Bronchial epithelial cell (primary cell): Measurements from ENCODE around the gene TGFB3. TPM values are rescaled to one million over a fixed set of nuclear protein-coding genes. Genes with fewer than 3 reads are reported as not detected.

Source experiments
- DNase-seq: peaks from one replicate; pipeline ENCODE4 v3.0.0-alpha.2; 2010; ENCODE audit warnings: low read depth
- FAIRE-seq: peaks from 2 replicates; lab custom pipeline; 2011; peaks lifted over from hg19 to GRCh38; lab: Jason Lieb, UNC
- H3K27me3 ChIP-seq: 2 replicates; pipeline ENCODE4 v1.5.1; 2011; ENCODE audit warnings: low read length; ENCODE audit not compliant: control insufficient read depth, insufficient read depth
- H3K36me3 ChIP-seq: 2 replicates; pipeline ENCODE4 v1.5.1; 2011; ENCODE audit warnings: low read length; ENCODE audit not compliant: control insufficient read depth, insufficient read depth
- H3K4me3 ChIP-seq: 2 replicates; pipeline ENCODE4 v1.5.1; 2011; ENCODE audit warnings: mild to moderate bottlenecking, low read depth, low read length, control low read depth
- CTCF ChIP-seq: IDR thresholded peaks from 2 replicates; pipeline ENCODE4 v1.5.1; 2011; ENCODE audit warnings: mild to moderate bottlenecking, moderate library complexity, low read length, control low read depth, inconsistent platforms; ENCODE audit not compliant: insufficient read depth, severe bottlenecking
- total RNA-seq: library from RNA; depleted of rRNA; stranded (reverse); fragments of >200 nt; gene quantifications from 2 replicates; pipeline ENCODE4 v1.2.1, GENCODE V29; 2014

The TGFB3 gene
- total RNA-seq, 1 donor from 2014 or later: 1.3 TPM

- FAIRE-seq: no peak
- DNase-seq: no peak
These were observed 11.8 kb upstream of the TGFB3 start for GRCh38 chr14:75993567-75994041.

GRCh38 chr14:75991753-75992152 lies 10.0 kb upstream of the TGFB3 start:
- H3K36me3 ChIP-seq: peaks cover 21% of the 10 kb centered on the region
- FAIRE-seq: no peak
- no peak overlapping the region for H3K4me3 ChIP-seq
- no peak for DNase-seq
- TF ChIP-seq CTCF: no peak
- H3K27me3 ChIP-seq: no peaks in the 10 kb centered on the region

More at GRCh38 chr14:75993567-75994041, 11.8 kb upstream of the TGFB3 start:
- Histone ChIP-seq H3K36me3 (peaks cover 24% of the 10 kb centered on the region), H3K4me3 (no peak overlapping the region), H3K27me3 (no peaks in the 10 kb centered on the region)
- TF ChIP-seq CTCF: no peak

DNA sequence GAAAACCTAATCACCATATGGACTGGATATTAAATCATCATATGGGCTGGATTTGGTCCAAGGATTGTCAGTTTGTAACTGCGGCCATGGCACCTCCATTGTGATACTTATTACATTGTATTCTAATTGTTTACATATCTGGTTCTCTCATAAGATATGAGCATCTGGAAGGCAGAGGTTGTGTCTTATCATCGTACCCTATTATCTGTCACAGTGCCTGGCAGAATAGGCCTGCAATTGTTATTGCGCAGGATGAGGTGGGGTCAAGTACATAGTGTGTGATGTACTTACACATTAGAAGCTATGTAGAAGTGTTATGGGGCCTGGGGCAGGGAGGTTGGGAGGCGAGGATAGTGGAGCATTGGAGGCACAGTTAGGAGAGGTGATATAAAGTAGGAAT lies 8.5 kb upstream of the TGFB3 start:
- no peak for TF ChIP-seq CTCF
- Histone ChIP-seq H3K4me3 (no peak overlapping the region), H3K27me3 (no peaks in the 10 kb centered on the region), H3K36me3 (peaks cover 13% of the 10 kb centered on the region)
- FAIRE-seq: no peak
- DNase-seq: no peak

- H3K27me3 ChIP-seq: no peaks in the 10 kb centered on the region
- TF ChIP-seq CTCF: no peak
- peaks cover 7% of the 10 kb centered on the region for H3K36me3 ChIP-seq
- FAIRE-seq (no peak), DNase-seq (no peak)
- no peak overlapping the region for H3K4me3 ChIP-seq
These were observed 7.3 kb upstream of the TGFB3 start for GRCh38 chr14:75989134-75989533.

- DNase-seq: no peak
- no peak for FAIRE-seq
- H3K36me3 ChIP-seq: peaks cover 6% of the 10 kb centered on the region
- H3K27me3 ChIP-seq: no peaks in the 10 kb centered on the region
- no peak overlapping the region for H3K4me3 ChIP-seq
- no peak for TF ChIP-seq CTCF
These were observed 5.6 kb upstream of the TGFB3 start for GRCh38 chr14:75987201-75987970.
